NCI-H526 (cell line): ENCODE data around the gene BRD7.

ENCODE experiments used
- DNase-seq, 2 experiments: peaks; one replicate each; lab custom pipeline; 2025; lab: John Stamatoyannopoulos, UW

Gene BRD7

GRCh38 chr16:50272687-50273381, 96.0 kb downstream of the BRD7 start:
- no peak for DNase-seq

- DNase-seq: no peak
Measured at GRCh38 chr16:50272111-50272571, 96.6 kb downstream of the BRD7 start.

- DNase-seq: no peak
Measured at GRCh38 chr16:50271148-50272041, 97.4 kb downstream of the BRD7 start.

GRCh38 chr16:50270510-50271147, 98.2 kb downstream of the BRD7 start:
- no peak for DNase-seq

- no peak for DNase-seq
Measured at GRCh38 chr16:50269769-50270509, 98.8 kb downstream of the BRD7 start.

GRCh38 chr16:50269061-50269705, 99.6 kb downstream of the BRD7 start:
- DNase-seq: no peak

- DNase-seq: no peak
Measured at GRCh38 chr16:50268352-50268751, 100.4 kb downstream of the BRD7 start.

- DNase-seq: no peak
Measured at GRCh38 chr16:50267651-50268050, 101.1 kb downstream of the BRD7 start.

- DNase-seq: no peak
Measured at GRCh38 chr16:50267151-50267631, 101.6 kb downstream of the BRD7 start.

- DNase-seq: no peak
Measured at GRCh38 chr16:50266337-50267091, 102.3 kb downstream of the BRD7 start, which contains the start of gene ADCY7. TSS of gene ADCY7 (plus strand) at chr16:50266551. CDS start at chr16:50288180, 21,629 bp downstream.
